ENCODE data around the gene CCL8. TPM values are rescaled to one million over a fixed set of nuclear protein-coding genes. Genes with fewer than 3 reads are reported as not detected.

CCL8 gene
- total and polyA plus RNA-seq, 10 of the 15 experiments (the other 5 are each of a cell fraction or from before 2014, with no cell fraction given) = not detected

DNA sequence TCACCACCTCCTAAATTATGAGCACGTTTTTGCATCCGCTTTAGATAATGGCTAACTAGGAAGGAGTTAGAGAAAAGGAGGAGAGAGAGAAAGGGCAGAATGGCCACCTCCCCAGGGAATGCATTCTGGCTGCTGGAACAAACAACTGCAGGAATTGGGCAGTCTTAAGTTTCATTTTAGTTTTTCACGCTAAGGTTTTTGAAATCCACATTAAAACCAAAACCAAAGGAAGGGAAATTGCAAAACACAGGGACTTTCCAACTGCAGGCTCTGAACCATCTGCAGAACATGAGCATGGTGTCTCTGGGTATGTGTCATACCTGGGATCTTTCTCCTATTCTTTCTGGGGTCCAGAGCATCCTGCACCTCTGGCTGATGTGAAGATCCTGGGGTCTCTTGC lies 12.1 kb upstream of the CCL8 start:
- H3K9me3 ChIP-seq (replicated peaks; ENCODE audit: control insufficient read depth, insufficient read depth, low read length) = no peaks in the 10 kb centered on the region
- BruUV-seq (replicated peaks) = no TSS peak
- no peak for DNase-seq (ENCODE audit: low read depth, low spot score)
- in situ Hi-C loops (cut with MboI) (no loop called here), intact Hi-C loops (cut with micrococcal nuclease; ENCODE audit: unreplicated experiment) (no loop called here)
- POLR2A ChIA-PET = no interaction called here
- RAD21 ChIA-PET (ENCODE audit: unreplicated experiment) = no interaction called here
- H3K27ac ChIP-seq (ENCODE audit: control insufficient read depth, insufficient read depth) = no peak overlapping the region
- H3K4me1 ChIP-seq (ENCODE audit: control insufficient read depth, insufficient read depth, low read length) = no peaks in the 10 kb centered on the region
- FAIRE-seq = no peak
- no peak overlapping the region for H3K4me2 ChIP-seq (ENCODE audit: control insufficient read depth, insufficient read depth)
- H3K36me3 ChIP-seq (ENCODE audit: control insufficient read depth in 2 of 2, insufficient read depth in 2 of 2, low read length in 1 of 2) = no peaks in the 10 kb centered on the region
- 28% methylated on average over 3 of the region's 3 CpGs for WGBS (ENCODE audit: insufficient coverage, insufficient replicate concordance, low lambda C conversion rate, missing lambda C conversion rate)
- CTCF ChIA-PET = interaction anchor here (1.2 to 1.6 kb wide), 3 partner anchors 13 to 106 kb away, joined by 4 to 6 read pairs (median 5); no protein-coding TSS in a partner anchor
- no peak overlapping the region for H3K4me3 ChIP-seq
- SMC1A ChIA-PET (ENCODE audit: uncharacterized antibody, unreplicated experiment) = interaction anchor here (1.2 to 1.3 kb wide), 2 partner anchors 107 to 116 kb away, joined by 3 to 4 read pairs; no protein-coding TSS in a partner anchor
- no peak overlapping the region for H2AFZ ChIP-seq (ENCODE audit: control insufficient read depth, low read depth, low read length)
- TF ChIP-seq CREM (IDR thresholded peaks at IDR 0.05; ENCODE audit: low read depth) = no peak
- TF ChIP-seq, protein P1, sequence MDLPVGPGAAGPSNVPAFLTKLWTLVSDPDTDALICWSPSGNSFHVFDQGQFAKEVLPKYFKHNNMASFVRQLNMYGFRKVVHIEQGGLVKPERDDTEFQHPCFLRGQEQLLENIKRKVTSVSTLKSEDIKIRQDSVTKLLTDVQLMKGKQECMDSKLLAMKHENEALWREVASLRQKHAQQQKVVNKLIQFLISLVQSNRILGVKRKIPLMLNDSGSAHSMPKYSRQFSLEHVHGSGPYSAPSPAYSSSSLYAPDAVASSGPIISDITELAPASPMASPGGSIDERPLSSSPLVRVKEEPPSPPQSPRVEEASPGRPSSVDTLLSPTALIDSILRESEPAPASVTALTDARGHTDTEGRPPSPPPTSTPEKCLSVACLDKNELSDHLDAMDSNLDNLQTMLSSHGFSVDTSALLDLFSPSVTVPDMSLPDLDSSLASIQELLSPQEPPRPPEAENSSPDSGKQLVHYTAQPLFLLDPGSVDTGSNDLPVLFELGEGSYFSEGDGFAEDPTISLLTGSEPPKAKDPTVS (IDR thresholded peaks at IDR 0.05; ENCODE audit: low read depth, low read length) = no peak
- TF ChIP-seq PAX8 (IDR thresholded peaks at IDR 0.05) = no peak
- TF ChIP-seq SRF (IDR thresholded peaks at IDR 0.05; ENCODE audit: low read depth in 2 of 2, low read length in 2 of 2) = no peak
- TF ChIP-seq RCOR1 (conservative IDR thresholded peaks at IDR 0.05; ENCODE audit: low read depth, low read length) = no peak
- TF ChIP-seq, protein P2, sequence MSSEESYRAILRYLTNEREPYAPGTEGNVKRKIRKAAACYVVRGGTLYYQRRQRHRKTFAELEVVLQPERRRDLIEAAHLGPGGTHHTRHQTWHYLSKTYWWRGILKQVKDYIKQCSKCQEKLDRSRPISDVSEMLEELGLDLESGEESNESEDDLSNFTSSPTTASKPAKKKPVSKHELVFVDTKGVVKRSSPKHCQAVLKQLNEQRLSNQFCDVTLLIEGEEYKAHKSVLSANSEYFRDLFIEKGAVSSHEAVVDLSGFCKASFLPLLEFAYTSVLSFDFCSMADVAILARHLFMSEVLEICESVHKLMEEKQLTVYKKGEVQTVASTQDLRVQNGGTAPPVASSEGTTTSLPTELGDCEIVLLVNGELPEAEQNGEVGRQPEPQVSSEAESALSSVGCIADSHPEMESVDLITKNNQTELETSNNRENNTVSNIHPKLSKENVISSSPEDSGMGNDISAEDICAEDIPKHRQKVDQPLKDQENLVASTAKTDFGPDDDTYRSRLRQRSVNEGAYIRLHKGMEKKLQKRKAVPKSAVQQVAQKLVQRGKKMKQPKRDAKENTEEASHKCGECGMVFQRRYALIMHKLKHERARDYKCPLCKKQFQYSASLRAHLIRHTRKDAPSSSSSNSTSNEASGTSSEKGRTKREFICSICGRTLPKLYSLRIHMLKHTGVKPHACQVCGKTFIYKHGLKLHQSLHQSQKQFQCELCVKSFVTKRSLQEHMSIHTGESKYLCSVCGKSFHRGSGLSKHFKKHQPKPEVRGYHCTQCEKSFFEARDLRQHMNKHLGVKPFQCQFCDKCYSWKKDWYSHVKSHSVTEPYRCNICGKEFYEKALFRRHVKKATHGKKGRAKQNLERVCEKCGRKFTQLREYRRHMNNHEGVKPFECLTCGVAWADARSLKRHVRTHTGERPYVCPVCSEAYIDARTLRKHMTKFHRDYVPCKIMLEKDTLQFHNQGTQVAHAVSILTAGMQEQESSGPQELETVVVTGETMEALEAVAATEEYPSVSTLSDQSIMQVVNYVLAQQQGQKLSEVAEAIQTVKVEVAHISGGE (CRISPR knock-in tag; IDR thresholded peaks at IDR 0.05) = no peak
- no peak for TF ChIP-seq KLF5 (IDR thresholded peaks at IDR 0.05; ENCODE audit: partially characterized antibody)
- no peak for TF ChIP-seq HCFC1 (IDR thresholded peaks at IDR 0.05; ENCODE audit: low read length)
- no peak for TF ChIP-seq DPF2 (IDR thresholded peaks at IDR 0.05)
- TF ChIP-seq PAX5 (IDR thresholded peaks at IDR 0.05; ENCODE audit: borderline replicate concordance, low read depth, low read length) = no peak
- TF ChIP-seq RAD51 (IDR thresholded peaks at IDR 0.05) = no peak
- TF ChIP-seq IKZF2 (IDR thresholded peaks at IDR 0.05) = no peak
- no peak for TF ChIP-seq TAF1 (IDR thresholded peaks at IDR 0.05; ENCODE audit: borderline replicate concordance, low read depth, low read length)
- no peak for ATAC-seq
- no peaks in the 10 kb centered on the region for H3K79me2 ChIP-seq (ENCODE audit: control insufficient read depth, insufficient read depth, low read length)
- no peaks in the 10 kb centered on the region for H4K20me1 ChIP-seq (ENCODE audit: control insufficient read depth, insufficient read depth)
- H3K27me3 ChIP-seq (replicated peaks in 1 of 2; ENCODE audit: control insufficient read depth in 2 of 2, insufficient read depth in 2 of 2, low read length in 1 of 2) = peaks cover 0 to 4% of the 10 kb centered on the region in 2 experiments; a peak in 3 of 4 replicates
- H3K9ac ChIP-seq (ENCODE audit: control insufficient read depth, insufficient read depth, low read length) = no peak overlapping the region
